GM12892 (cell line): ENCODE data around the gene SEC14L1.

Experiments used
- POLR2A ChIP-seq: IDR thresholded peaks from 2 replicates; pipeline ENCODE4 v1.6.1; 2011; ENCODE audit warnings: low read depth, low read length, control low read depth
- POLR2AphosphoS5 ChIP-seq: IDR thresholded peaks from 2 replicates; pipeline ENCODE4 v1.6.1; 2011; ENCODE audit warnings: low read depth, low read length, control low read depth
- TAF1 ChIP-seq: IDR thresholded peaks from 2 replicates; pipeline ENCODE4 v1.6.1; 2011; ENCODE audit warnings: low read depth, mild to moderate bottlenecking, control low read depth, low read length, borderline replicate concordance

- TF ChIP-seq TAF1 (no peak), POLR2AphosphoS5 (no peak), POLR2A (no peak)
Observed at GRCh38 chr17:77206158-77206956, 65.6 kb downstream of the SEC14L1 start.
